ENCODE results near the gene LZTS2. TPM values are rescaled to one million over a fixed set of nuclear protein-coding genes. Genes with fewer than 3 reads are reported as not detected.

Gene LZTS2
- total RNA-seq, 1 experiment from 2014 or later = 58.3 TPM

- no peak overlapping the region for H3K4me2 ChIP-seq (ENCODE audit: low read length)
- no peaks in the 10 kb centered on the region for H3K9me3 ChIP-seq (ENCODE audit: low read length)
- H3K27me3 ChIP-seq (ENCODE audit: low read length) = no peaks in the 10 kb centered on the region
- H3K36me3 ChIP-seq (ENCODE audit: low read depth, low read length) = no peaks in the 10 kb centered on the region
- DNase-seq (no peak), ATAC-seq (no peak)
- BruUV-seq (replicated peaks) = no TSS peak
- TF ChIP-seq EZH2 (IDR thresholded peaks at IDR 0.05; ENCODE audit: low read length, unreplicated experiment) (no peak), CTCF (conservative IDR thresholded peaks at IDR 0.05; ENCODE audit: low read depth, low read length) (no peak), EZH2phosphoT487 (IDR thresholded peaks at IDR 0.05; ENCODE audit: borderline replicate concordance, low read length) (no peak)
- no peaks in the 10 kb centered on the region for H3K9me2 ChIP-seq (replicated peaks; ENCODE audit: low read length)
- no peak overlapping the region for H3K27ac ChIP-seq (ENCODE audit: low read length)
- peaks cover 2% of the 10 kb centered on the region; the same call in 1 of the 2 replicates for H3K4me1 ChIP-seq (ENCODE audit: insufficient read depth, low read length)
- POLR2A ChIA-PET (ENCODE audit: unreplicated experiment) = no interaction called here
- CTCF ChIA-PET = no interaction called here
- no peak overlapping the region for H3K4me3 ChIP-seq (ENCODE audit: low read length)
- H3K79me2 ChIP-seq (ENCODE audit: low read length) = no peaks in the 10 kb centered on the region
- H3K9ac ChIP-seq (ENCODE audit: low read length) = no peak overlapping the region
- H2AFZ ChIP-seq (ENCODE audit: low read length) = no peak overlapping the region
- H3F3A ChIP-seq (ENCODE audit: low read length, unreplicated experiment) = no peaks in the 10 kb centered on the region
- H4K20me1 ChIP-seq (ENCODE audit: low read length) = no peaks in the 10 kb centered on the region
- intact Hi-C loops (cut with micrococcal nuclease) = no loop called here
These were observed 20.9 kb downstream of the LZTS2 start for GRCh38 chr10:101020427-101021075.

- POLR2A ChIA-PET (ENCODE audit: unreplicated experiment) = no interaction called here
- BruUV-seq (replicated peaks) = no TSS peak
- no peak overlapping the region for H3K4me3 ChIP-seq (ENCODE audit: low read length)
- intact Hi-C loops (cut with micrococcal nuclease) = no loop called here
- H3K9me2 ChIP-seq (replicated peaks; ENCODE audit: low read length) = no peaks in the 10 kb centered on the region
- no peak overlapping the region for H3K4me2 ChIP-seq (ENCODE audit: low read length)
- no peaks in the 10 kb centered on the region for H3K36me3 ChIP-seq (ENCODE audit: low read depth, low read length)
- H3K27ac ChIP-seq (ENCODE audit: low read length) = no peak overlapping the region
- no peaks in the 10 kb centered on the region for H3K79me2 ChIP-seq (ENCODE audit: low read length)
- CTCF ChIA-PET = no interaction called here
- no peaks in the 10 kb centered on the region for H3K27me3 ChIP-seq (ENCODE audit: low read length)
- no peaks in the 10 kb centered on the region; the same call in 1 of the 2 replicates for H3K4me1 ChIP-seq (ENCODE audit: insufficient read depth, low read length)
- ATAC-seq (no peak), DNase-seq (no peak)
- H4K20me1 ChIP-seq (ENCODE audit: low read length) = no peaks in the 10 kb centered on the region
- H3K9ac ChIP-seq (ENCODE audit: low read length) = no peak overlapping the region
- H3K9me3 ChIP-seq (ENCODE audit: low read length) = no peaks in the 10 kb centered on the region
- no peak for TF ChIP-seq EZH2 (IDR thresholded peaks at IDR 0.05; ENCODE audit: low read length, unreplicated experiment)
- no peak for TF ChIP-seq CTCF (conservative IDR thresholded peaks at IDR 0.05; ENCODE audit: low read depth, low read length)
- TF ChIP-seq EZH2phosphoT487 (IDR thresholded peaks at IDR 0.05; ENCODE audit: borderline replicate concordance, low read length) = no peak
- no peak overlapping the region for H2AFZ ChIP-seq (ENCODE audit: low read length)
- no peaks in the 10 kb centered on the region for H3F3A ChIP-seq (ENCODE audit: low read length, unreplicated experiment)
These were observed 21.6 kb downstream of the LZTS2 start for GRCh38 chr10:101021239-101021638.

- TF ChIP-seq EZH2 (IDR thresholded peaks at IDR 0.05; ENCODE audit: low read length, unreplicated experiment) (no peak), CTCF (conservative IDR thresholded peaks at IDR 0.05; ENCODE audit: low read depth, low read length) (no peak), EZH2phosphoT487 (IDR thresholded peaks at IDR 0.05; ENCODE audit: borderline replicate concordance, low read length) (no peak)
- no peak overlapping the region for H2AFZ ChIP-seq (ENCODE audit: low read length)
- intact Hi-C loops (cut with micrococcal nuclease) = no loop called here
- H3K4me3 ChIP-seq (ENCODE audit: low read length) = no peak overlapping the region
- no peaks in the 10 kb centered on the region for H3K79me2 ChIP-seq (ENCODE audit: low read length)
- H3K27ac ChIP-seq (ENCODE audit: low read length) = no peak overlapping the region
- H3K4me1 ChIP-seq (ENCODE audit: insufficient read depth, low read length) = no peaks in the 10 kb centered on the region; the same call in 1 of the 2 replicates
- H3K9me2 ChIP-seq (replicated peaks; ENCODE audit: low read length) = no peaks in the 10 kb centered on the region
- H3F3A ChIP-seq (ENCODE audit: low read length, unreplicated experiment) = no peaks in the 10 kb centered on the region
- no peak overlapping the region for H3K4me2 ChIP-seq (ENCODE audit: low read length)
- no peaks in the 10 kb centered on the region for H4K20me1 ChIP-seq (ENCODE audit: low read length)
- H3K36me3 ChIP-seq (ENCODE audit: low read depth, low read length) = no peaks in the 10 kb centered on the region
- ChIA-PET CTCF (no interaction called here), POLR2A (ENCODE audit: unreplicated experiment) (no interaction called here)
- DNase-seq (no peak), ATAC-seq (no peak)
- H3K27me3 ChIP-seq (ENCODE audit: low read length) = no peaks in the 10 kb centered on the region
- no peaks in the 10 kb centered on the region for H3K9me3 ChIP-seq (ENCODE audit: low read length)
- no peak overlapping the region for H3K9ac ChIP-seq (ENCODE audit: low read length)
- no TSS peak for BruUV-seq (replicated peaks)
These were observed 22.2 kb downstream of the LZTS2 start for GRCh38 chr10:101021692-101022251.

Measured in PC-3 (cell line).